HG02610 (cell line): Measurements from ENCODE around the gene SLIT3.

Experiments
- ATAC-seq: cut with Tn5 transposase; IDR thresholded peaks from one replicate; pipeline ENCODE4 v1.9.1; 2021; ENCODE audit warnings: mild to moderate bottlenecking, moderate library complexity; ENCODE audit not compliant: unreplicated experiment

Gene SLIT3

GRCh38 chr5:168819004-168819621 is 481.8 kb downstream of the SLIT3 start:
- no peak for ATAC-seq

GRCh38 chr5:168818558-168818957 is 482.4 kb downstream of the SLIT3 start:
- ATAC-seq, result no peak

DNA sequence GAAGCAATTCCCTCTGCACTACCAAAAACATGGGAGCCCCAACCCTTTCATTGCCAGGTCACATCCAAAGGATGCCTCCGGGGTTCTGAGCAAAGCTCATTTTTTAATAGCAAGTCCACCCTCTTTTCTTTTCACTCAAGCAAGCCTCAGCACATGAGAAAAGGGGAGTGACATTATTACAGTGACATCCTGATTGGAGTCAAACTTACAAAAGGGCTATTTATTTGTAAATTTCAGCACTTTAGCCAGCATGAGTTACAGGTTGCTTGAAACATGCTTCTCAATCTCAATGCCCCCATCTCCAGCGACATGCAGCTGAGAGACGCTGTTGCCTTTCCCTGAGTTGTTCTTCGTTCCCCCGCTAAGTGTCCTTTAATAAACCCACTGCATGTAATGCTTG is 483.3 kb downstream of the SLIT3 start:
- ATAC-seq, result no peak

GRCh38 chr5:168816661-168817060 is 484.3 kb downstream of the SLIT3 start:
- no peak for ATAC-seq

- no peak for ATAC-seq
These were observed 487.6 kb downstream of the SLIT3 start for GRCh38 chr5:168813184-168813968.

- ATAC-seq, result no peak
These were observed 490.3 kb downstream of the SLIT3 start for GRCh38 chr5:168810641-168811040.

- no peak for ATAC-seq
These were observed 491.7 kb downstream of the SLIT3 start for GRCh38 chr5:168809218-168809617.

- ATAC-seq, result no peak
These were observed 492.8 kb downstream of the SLIT3 start for GRCh38 chr5:168808051-168808616.

GRCh38 chr5:168807287-168807686 is 493.7 kb downstream of the SLIT3 start:
- ATAC-seq, result no peak

DNA sequence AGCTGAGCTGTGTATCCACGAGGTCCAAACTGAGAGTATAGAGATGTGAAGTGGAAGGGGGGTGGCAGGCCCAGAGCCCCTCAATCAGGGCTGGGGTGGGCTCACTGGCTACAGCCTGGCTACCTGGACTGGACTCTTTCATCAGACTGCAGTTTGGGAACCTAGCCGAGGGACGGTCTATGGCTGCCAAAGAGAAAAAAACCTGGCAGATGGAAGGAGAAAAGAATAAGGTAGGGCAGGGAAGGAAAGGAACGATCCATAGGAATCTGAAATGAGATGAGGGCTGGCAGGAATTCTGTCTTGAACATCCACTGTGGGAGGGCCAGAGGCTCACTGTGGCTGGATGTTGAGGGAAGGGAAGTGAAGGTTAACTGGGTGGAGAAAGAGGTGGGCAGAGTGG is 497.4 kb downstream of the SLIT3 start:
- ATAC-seq, result no peak

GRCh38 chr5:168802337-168802736 is 498.6 kb downstream of the SLIT3 start:
- ATAC-seq, result no peak

DNA sequence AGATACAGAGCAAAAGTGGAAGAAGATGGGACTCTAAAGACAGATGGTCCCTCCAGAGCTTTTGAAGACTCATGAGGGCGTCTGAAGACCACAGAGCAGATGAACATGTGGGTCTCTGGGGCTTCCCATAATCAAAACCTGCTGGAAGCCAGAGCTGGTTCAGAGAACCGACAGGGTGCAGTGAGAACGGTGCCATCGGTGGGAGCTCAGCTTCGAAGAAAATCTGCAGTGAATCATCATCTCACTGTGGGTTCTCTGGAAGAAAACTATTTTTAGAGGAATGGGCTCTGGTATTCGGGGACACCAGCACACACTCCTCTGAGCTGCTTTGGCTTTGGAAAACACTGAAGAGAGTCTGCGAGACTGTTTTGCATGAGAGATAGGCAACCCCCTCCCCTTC is 499.4 kb downstream of the SLIT3 start:
- ATAC-seq, result no peak

- no peak for ATAC-seq
These were observed 500.2 kb downstream of the SLIT3 start for GRCh38 chr5:168800701-168801100.

- no peak for ATAC-seq
These were observed 502.6 kb downstream of the SLIT3 start for GRCh38 chr5:168798065-168799023.

- ATAC-seq, result no peak
These were observed 504.1 kb downstream of the SLIT3 start for GRCh38 chr5:168796593-168797580.

GRCh38 chr5:168796000-168796399 is 504.9 kb downstream of the SLIT3 start:
- no peak for ATAC-seq

DNA sequence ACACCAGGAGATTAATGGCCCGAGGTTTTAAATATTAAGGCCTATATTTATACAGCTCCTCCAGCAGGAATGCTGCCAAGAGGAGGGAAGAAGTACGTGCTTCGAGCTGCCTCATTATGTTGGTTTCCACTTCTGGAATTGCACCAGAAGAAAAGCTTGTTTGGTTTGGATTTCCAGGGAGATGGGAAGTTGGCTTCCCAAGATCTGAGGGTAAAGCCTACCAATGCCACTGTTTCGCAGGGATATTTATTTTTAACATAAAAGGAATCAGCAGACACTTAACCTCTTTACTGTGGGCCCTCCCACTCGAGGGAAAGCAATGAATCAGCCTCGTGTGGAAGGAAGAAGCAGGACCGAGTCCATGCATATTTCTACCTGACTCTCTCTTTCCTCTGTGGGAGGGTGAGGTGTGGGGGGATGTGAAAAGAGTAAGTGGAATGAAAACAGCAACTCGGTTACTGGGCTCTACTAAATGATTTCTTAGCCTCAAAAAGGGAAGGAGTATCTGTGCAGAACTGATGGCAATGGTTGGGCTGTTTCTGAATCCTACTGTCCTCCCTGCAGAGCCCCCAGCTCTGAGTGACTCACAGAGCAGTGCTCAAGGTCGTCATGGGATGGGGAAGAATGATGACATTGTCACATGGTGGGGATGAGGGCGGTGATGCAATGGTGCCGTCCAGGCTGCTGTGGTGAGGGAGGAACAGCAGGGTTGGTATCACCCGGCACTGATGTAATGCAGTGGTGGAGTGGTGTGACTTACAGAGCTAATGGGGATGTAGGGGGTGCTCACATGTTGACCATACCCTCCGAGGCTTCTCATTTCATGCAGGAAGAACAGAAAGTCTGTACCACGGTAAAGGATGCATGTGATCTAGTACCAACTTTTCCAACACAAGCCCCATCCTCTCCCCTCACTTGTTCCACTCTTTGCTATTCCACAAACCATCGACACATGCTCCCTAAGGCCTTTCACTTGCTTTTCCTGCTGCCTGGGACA is 506.8 kb downstream of the SLIT3 start:
- ATAC-seq, result no peak

GRCh38 chr5:168792678-168793077 is 508.3 kb downstream of the SLIT3 start:
- no peak for ATAC-seq
